Sigmoid colon (tissue), 3 donors: Measurements from ENCODE around the gene CAMK1D.

ENCODE experiments used
- CTCF ChIP-seq, 4 experiments: fragments of 450-650 bp in 3 of 4; fragments of 200-600 bp in 1 of 4; IDR thresholded peaks; one replicate each; pipeline ENCODE4 v1.5.1; 2016 to 2019; ENCODE audit warnings: antibody characterized with exemption in 4 of 4, mild to moderate bottlenecking in 3 of 4, moderate library complexity in 2 of 4
- POLR2A ChIP-seq, 2 donors: fragments of 450-650 bp; IDR thresholded peaks; one replicate each; pipeline ENCODE4 v1.6.1; 2016; ENCODE audit warnings: antibody characterized with exemption in 2 of 2, mild to moderate bottlenecking in 2 of 2, moderate library complexity in 2 of 2

GRCh38 chr10:12823328-12823727 lies 474.0 kb downstream of the CAMK1D start:
- TF ChIP-seq POLR2A (IDR thresholded peaks at IDR 0.05) (no peak), CTCF (IDR thresholded peaks at IDR 0.05) (no peak)
